GM19372 (cell line): ENCODE measurements around the gene IFRD1.

Experiments
- ATAC-seq: cut with Tn5 transposase; IDR thresholded peaks from one replicate; pipeline ENCODE4 v1.9.1; 2021; ENCODE audit warnings: mild to moderate bottlenecking, low read depth, moderate library complexity; ENCODE audit not compliant: unreplicated experiment

Gene IFRD1

DNA sequence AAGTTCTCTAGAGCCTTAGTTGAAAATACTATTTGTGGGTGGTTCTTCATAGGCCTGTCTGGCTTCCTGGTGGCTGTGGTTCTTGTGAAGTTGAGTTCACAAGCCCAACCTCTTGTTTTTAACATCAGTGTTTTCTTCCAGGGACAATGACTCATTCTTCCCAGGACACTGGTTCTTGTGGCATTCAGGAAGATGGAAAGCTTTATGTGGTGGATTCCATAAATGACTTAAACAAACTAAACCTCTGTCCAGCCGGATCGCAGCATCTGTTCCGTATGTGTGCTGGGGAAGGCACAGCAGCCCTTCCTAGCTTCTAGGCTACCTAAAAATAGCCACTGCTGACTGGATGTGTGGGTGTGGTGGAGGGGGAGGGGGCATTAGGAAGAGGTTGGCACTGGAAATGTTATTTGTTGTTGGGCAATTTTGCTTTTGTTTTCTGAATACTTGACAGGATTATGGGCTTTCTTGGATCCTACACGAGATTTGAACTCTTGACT is 34.5 kb downstream of the IFRD1 start:
- no peak for ATAC-seq

- no peak for ATAC-seq
Measured at GRCh38 chr7:112485766-112486165, 35.5 kb downstream of the IFRD1 start.

GRCh38 chr7:112487457-112488263 is 37.4 kb downstream of the IFRD1 start:
- ATAC-seq, result no peak

DNA sequence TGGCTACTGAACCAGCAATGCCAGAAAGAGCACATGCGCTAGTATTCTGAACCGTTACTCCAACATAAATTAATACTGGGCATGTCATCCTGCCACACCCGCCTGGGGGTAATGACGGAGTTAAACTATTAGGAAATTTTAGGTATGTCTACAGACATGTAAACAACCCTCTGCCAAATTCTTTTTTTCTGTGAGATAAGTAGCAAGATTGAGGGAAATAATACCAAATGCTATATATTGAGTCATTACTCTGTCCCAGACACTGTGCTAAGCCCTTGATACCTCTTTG is 37.9 kb downstream of the IFRD1 start:
- ATAC-seq, result no peak

DNA sequence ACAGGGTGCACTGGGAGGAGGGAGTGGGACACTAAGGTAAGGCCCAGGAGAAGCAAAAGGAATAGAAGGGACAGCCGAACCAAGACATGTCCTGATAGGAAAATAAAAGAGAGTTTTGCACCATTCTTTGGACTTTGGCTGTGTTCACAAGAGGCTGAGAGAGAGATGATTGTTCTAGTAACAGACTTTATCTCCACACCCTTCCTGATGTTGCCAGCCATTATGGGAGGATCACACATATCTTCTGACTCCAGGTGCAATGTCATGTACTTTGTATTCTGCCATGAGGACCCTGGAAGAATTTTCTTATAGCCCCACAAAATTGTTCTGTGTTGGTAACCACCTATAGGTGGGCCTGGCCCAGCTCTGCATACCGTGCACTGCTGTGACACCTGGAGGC is 41.9 kb downstream of the IFRD1 start:
- no peak for ATAC-seq

GRCh38 chr7:112494656-112495055 is 44.4 kb downstream of the IFRD1 start:
- no peak for ATAC-seq

DNA sequence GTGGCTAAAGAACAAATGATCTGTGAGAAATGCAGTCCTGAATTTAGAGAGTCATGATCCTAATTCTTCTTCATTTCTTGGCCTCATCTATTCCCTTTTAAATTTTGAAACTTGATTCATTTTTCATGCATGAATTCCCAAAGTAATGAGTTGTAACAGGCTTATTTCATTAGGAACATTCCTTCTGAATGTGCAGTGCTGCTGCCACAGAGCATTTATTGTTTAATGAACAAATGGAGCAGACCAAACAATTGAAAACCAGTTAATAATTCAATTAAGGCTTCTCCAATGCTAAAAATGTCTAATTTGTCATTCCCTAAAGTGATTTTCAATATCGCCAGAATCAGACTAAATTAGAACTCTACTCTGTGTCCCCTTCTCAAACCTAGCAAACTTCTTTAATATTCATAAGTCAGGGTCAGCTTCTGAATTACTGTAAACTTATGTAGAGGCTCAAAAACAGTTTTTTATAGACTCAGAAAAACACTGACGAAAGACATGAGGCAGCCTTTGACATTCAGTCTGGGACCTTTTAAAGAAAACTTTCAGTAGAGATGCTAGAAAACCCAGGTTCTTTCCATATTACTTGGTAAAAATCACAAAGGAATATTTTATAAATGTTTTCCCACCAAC is 45.0 kb downstream of the IFRD1 start:
- no peak for ATAC-seq

DNA sequence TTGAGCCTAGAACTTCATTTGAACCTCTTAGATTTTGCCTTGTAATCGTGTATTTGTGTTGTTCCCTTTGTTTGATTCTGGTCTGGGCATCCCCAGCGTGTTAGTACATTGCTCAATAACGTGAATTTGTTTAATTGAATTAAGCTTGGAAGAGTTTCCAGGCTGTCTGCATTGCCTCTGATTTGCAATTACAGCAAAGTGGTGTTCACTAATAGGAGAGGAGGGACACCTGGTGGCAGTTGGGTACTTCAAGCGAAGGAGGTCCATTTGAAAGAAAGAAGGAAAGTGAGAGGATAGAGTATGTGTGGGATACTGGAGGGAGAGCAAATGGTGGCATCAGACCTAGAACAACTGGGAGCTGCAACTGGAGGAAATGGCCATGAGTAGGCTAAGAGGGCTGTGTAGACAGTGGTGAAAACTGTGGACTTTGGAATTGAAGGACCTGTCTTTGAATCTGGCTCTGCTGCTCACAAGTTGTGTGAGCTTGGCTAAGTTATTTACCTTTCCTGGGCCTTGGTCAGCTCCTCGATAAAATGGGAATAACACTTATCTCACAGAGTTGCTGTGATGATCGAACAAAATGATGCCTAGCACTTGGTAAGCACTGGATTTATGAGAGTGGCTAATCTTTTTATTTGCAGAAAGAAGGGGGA is 45.7 kb downstream of the IFRD1 start:
- ATAC-seq, result no peak

DNA sequence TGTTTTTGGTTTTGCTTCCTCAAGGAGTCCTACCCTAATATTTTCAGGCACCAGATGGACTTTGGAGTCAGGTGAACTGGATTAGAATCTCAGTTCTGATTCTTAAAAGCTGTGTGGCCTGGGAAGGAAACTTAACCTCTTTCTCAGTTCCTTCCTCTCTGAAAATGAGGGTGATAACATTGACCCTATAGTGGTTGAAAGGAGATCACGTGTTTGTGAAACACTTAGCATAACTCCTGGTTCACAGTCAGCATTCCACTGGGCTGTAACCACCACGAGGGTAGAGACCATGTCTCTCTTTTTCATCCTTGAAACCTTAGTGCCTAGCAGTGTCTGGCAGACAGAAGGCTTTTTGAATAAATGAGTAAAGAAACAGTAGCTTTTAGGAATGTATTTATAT is 47.2 kb downstream of the IFRD1 start:
- ATAC-seq, result peak; percentile 70

DNA sequence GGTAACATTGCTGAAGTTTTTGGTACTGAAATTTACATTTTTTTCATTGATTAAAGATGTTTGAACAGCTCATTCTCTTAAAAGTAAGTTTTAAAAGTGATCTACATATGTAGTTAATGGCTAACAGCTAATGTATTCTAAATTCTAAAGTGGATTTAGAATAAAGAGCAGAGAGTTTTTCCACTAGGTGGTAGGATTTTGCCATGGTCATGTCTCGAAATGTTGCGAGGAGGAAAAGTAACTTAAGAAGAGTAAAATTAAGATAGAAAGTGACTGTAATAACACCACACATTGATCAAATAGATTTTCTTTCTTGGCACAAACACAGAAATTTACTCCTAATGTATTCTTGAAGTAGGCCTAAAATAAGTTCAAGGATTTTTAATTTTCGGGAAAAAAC is 50.4 kb downstream of the IFRD1 start:
- no peak for ATAC-seq

GRCh38 chr7:112501801-112502503 is 51.7 kb downstream of the IFRD1 start:
- no peak for ATAC-seq

DNA sequence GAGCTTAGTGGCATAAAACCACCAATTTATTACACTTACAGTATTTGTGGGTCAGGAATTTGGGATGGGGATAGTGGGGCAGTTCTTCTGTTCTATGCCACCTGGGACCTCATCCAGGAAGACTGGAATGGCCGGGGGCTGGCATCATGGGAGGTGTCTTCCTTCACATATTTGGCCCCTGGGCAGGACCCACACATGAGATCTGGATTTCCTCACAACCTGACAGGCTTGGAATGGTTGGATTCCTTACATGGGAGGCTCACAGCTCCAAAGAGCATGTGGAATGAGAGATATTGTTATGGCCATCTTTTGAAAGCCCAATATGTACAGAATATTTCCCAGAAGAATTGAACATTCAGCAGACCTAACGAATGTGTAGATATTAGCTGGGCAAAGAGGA is 52.4 kb downstream of the IFRD1 start:
- ATAC-seq, result no peak

DNA sequence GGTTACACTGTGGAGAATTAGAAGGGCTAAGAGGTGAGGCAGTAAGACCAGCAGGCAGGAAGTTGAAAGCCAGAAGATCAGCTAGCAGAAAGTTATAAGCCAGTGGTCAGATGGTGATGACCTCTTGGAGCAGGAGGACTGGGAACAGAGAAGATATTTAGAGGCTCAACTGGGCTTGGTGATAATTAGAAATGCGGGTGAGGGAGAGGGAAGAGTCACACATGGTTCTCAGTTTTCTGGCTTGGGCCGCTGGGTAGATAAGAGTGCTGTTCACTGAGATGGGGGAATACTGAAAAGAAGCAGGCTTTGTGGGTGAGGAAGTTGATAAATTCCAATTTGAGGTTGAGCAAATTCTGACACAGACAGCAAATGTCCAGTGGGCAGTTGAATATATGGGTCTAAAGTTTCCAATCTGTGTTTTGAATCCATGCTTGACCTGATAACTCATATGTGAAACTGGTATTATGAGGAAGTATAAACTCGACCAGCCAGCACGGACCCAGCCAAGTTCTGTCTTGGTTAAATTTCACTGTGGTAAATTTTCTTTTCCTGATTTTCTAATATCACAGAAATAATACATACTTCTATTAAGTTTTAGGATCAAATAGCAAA is 53.2 kb downstream of the IFRD1 start:
- ATAC-seq, result no peak

GRCh38 chr7:112504093-112504695 is 53.9 kb downstream of the IFRD1 start:
- ATAC-seq, result no peak

- no peak for ATAC-seq
Measured at GRCh38 chr7:112505495-112505894, 55.2 kb downstream of the IFRD1 start.

DNA sequence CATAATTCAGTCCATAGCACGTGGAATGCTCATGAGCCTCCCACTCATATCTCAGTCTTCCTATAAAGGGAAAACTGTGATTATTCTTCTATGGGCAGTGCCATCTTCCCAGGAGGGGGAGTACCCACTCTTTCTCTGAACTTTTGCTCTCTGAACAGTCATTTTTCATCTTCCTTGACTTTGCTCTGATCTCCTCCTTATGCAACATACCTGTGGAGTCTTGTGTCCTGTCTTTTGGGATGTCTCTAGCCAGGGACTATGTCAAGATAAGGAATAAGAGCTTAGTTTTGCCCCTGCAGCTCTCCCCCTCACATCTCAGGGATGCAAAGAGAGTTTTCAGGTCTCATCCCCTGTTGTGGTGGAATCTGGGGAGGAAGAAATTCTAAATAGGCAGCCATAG is 58.1 kb downstream of the IFRD1 start:
- no peak for ATAC-seq

DNA sequence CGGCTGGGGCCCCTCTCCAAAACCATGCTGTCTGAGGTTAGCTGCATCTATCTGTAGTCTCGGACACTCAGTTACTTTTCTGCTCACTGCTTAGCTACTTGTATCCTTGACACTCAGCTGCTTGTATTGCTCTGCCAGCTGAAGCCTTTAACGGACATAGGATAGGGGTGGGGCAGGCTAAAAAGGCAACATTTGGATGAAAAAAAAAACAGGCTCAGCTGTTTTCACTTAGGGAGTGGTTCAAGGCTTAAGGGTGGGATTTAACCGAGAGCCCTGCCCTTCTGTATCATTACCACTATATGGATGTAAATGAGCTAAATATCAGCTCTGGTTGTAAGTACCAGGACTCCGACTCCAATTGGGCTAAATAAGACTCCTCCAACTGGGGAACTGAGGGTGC is 59.1 kb downstream of the IFRD1 start:
- no peak for ATAC-seq

- ATAC-seq, result no peak
Measured at GRCh38 chr7:112510001-112510742, 59.9 kb downstream of the IFRD1 start.

DNA sequence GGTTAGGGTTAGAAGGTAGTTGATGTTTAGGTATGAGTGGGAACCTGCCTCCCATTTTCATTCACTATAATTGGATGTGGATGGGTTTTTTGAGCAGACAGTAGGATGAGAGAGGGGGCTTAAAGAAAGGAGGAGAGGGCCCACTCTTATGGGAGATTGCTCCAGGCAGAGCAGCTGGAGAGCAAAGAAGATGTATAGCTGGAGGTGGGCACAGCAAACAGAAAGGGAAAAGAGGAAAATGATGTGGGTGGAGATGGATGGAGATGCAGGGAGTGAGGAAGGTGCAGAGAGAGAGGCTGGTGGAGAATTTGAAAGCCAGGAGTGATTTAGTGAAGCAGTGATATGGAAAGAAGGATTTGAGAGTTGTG is 60.5 kb downstream of the IFRD1 start:
- no peak for ATAC-seq
